Stimulated activated CD8-positive, alpha-beta memory T cell treated with anti-CD3 and anti-CD28 coated beads, Interleukin-7, amount 100 ng/mL, for 24 hours (primary cell): Measurements from ENCODE around the gene LIF.

Source experiments
- DNase-seq: peaks from one replicate; pipeline ENCODE4 v3.0.0-alpha.2; 2020; ENCODE audit warnings: low read depth

Gene LIF

DNA sequence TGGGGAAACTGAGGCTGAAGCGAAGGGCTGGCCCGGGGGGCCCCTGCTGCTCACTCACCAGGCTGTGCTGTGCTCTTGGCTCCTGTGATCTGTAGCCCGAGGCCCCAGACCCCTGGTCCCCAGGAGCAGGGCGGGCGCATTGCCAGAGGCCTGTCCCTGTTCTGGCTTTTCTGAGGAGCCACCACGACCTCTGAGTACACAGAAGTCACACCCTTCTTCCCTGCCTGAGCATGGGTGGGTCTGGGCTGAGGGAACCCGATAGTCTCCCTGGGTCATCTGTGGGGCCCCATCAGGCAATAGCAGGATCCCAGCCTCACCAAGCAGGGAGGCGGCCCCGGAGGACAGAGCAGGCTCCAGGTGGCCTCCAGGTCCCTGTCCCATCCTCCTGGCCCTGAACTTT is 37.6 kb upstream of the LIF start:
- DNase-seq, result no peak

GRCh38 chr22:30283342-30283741 is 36.8 kb upstream of the LIF start:
- no peak for DNase-seq

DNA sequence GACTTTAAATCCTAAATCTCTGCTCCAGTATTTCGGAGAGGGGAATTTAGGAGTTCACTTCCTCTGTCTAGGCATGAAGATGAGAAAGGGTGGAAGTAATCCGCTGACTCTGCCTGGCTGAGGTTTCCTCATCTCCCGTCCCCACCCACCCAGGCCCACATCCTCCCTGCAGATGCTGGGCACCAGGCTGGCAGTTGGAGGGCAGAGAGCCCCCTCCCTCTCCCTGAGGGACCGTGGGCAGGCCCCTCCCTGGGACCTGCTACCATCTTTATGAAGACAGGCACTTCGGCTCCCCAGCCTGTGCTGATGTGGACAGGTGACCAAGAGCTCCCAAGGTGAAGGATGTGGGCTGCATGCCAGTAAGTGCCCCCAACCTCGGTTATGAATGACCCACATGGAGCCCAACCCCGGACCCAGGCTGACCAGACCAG is 36.1 kb upstream of the LIF start:
- DNase-seq, result no peak

DNA sequence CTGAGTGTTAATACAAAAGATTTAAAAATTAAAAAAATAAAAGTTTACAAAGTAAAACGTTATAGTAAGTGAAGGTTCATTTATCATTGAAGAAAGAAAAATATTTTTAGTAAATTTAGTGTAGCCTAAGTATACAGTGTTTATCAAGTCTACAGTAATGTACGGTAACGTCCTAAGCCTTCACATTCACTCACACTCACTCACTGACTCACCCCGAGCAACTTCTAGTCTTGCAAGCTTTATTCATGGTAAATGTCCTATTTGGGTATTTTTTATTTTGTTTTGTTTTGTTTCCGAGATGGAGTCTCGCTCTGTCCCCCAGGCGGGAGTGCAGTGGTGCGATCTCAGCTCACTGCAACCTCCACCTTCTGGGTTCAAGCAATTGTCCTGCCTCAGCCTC is 33.9 kb upstream of the LIF start:
- no peak for DNase-seq

- no peak for DNase-seq
Measured at GRCh38 chr22:30279932-30280331, 33.4 kb upstream of the LIF start.

DNA sequence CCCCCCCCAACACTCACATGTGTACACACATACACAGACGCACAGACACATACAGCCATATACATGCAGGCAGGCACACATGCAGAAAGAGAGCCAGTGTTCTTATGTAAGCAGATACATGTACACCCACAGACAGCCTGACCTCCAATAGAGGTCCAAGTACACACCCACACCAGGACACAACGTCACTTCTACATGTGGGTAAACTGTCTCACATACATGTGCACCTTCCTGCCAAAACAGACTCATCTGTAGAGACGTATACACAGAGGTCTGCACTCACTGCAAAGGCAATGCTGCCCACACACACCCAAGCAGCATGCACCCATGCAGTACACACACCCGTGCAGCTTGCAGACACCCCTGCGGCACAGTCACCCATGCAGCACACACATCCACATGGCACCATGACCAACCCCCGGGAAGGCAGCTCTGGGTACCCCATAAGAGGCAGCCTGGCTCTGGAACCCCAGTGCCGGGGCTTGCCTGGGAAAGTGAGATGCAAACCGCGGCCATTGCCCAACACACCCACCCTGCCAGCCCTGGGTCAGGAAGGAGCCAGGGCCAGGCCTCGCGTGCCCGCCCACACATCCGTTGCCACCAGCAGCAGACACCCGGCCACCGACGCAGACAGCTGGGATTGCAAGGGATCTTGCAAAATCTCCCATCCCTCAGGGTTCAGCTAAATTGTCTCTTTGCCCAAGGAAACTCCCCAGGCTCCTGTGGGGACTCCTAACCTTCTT is 32.7 kb upstream of the LIF start:
- no peak for DNase-seq

- no peak for DNase-seq
Measured at GRCh38 chr22:30277547-30278344, 31.2 kb upstream of the LIF start.

DNA sequence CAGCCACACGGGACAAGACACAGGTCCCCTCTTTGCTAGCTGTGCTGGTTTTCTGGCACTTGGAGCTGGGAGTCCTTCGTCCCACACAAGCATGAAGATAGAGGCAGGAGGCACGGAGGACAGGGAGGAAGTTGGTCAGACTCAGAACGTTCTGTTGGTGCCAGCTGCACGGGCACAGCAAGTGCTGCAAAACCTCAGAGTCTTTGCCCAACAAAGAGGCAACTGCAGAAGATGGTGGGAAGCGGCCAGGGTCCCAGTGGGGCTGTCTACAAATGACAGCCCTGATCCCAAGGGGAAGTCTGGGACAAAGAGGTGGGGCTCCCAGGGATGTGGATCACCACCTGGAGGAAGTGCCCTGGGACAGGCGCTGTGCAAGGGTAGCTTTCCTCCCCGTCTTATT is 29.5 kb upstream of the LIF start:
- no peak for DNase-seq

DNA sequence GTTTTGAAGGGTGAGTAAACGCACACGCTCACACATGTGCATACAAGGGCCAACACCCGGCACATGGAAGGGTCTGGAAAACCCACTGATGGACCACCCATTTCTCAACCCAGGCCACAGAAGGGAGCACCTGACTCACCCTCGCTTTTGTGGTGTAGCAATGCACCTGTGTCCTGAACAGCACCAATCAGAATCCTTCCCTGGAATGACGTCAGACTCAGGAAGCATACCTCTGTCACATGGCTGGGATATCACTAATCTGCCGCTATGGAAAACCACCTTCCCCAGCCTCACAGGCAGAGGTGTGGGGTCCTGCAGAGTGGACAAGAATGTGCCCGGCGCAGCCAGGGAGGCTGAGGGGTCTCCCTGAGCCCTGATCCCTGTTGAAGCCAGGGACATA is 29.1 kb upstream of the LIF start:
- DNase-seq, result no peak

DNA sequence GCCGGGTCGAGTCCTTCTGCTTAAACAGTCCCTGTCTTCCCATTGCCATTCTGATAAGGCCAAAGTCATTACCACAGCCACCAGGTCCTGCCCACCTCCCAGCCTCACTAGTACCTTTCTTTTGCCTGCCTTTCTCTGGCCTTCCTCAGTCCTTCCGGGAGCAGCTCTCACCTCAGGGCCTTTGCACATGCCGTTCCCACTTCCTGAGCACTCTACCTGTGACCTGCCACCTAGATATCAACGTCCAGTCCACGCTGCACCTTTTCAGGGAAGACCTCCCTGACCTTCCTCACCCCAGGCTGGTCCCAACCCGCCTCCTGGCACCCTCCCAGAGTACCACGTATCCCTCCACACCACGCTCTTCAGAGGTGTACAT is 27.9 kb upstream of the LIF start:
- no peak for DNase-seq

DNA sequence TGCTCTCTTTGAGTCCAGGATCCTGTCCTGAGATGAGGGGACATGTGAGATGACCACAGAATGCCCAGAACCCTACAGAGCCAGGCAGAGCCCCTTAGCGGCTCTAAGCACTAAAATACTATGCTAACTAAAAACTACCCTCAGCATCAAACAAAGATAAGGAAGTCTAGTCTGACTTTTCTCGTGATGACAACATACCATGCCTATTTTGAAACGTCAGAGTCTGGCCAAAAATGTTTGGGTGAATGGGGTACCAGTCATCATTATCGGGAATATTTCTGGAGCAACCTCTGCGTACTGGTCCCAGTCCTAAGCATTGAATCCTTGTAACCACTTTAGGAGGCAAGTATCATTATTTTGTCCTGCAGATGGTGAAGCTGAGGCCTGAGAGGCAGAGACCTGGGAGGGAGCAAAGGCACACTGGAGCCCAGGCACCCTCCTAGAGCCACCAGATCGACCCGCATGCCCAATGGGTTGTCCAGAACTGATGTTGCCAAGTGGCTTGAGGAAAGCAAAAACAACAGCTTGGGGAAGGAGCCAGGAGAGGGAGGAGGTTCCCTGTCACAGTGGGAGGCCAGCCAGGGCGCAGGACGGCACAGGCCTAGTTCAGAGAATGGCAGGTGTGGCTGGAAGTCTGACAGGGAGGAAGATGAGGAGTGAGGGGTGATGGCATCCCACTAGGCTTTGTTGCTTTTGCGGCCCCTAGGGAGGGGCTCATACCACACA is 27.3 kb upstream of the LIF start:
- DNase-seq, result no peak

DNA sequence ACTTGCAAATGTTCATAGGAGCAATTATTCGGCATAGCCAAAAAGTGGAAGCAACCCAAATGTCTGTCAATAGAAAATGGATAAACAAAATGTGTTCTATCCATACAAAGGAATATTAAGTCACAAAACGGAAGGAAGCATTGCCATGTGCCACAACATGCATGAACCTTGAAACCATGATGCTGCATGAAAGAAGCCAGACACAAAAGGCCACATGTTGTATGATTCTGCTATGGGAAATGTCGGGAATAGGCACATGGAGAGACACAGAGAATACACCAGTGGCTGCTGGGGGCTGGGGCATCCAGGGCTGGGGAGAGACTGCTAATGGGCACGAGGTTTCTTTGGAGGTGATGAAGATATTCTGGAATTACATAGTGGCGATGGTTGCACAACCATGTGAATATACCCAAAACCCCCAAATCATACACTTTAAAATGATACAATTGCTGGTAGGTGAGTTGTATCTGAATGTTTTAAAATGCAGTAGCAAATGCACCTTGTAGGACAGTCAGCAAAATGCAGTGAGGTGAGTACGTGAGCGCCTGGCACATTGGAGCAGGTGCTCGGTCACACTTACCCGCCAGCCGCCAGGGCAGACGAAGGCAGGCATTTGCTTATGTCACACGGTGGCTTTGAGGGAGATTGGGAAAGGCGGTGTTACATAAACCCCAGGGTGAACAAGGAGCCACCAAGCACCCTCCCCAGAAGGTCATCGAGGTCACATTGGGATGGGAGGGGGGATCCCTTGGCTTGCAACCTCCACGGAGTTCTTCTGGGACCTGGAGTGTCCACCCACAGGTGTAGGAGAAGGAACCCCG is 26.4 kb upstream of the LIF start:
- no peak for DNase-seq

GRCh38 chr22:30270832-30271231 is 24.3 kb upstream of the LIF start:
- DNase-seq, result no peak

GRCh38 chr22:30268331-30268730 is 21.8 kb upstream of the LIF start:
- no peak for DNase-seq

- DNase-seq, result no peak
Measured at GRCh38 chr22:30267382-30268302, 21.1 kb upstream of the LIF start.

GRCh38 chr22:30266445-30267381 is 20.2 kb upstream of the LIF start, which contains the start of gene OSM:
OSM (minus strand) TSS chr22:30266851; CDS start chr22:30266799, 52 bp downstream.
- peak; percentile 41 for DNase-seq

GRCh38 chr22:30265823-30266444 is 19.4 kb upstream of the LIF start:
- peak; percentile 70 for DNase-seq

- DNase-seq, result no peak
Measured at GRCh38 chr22:30265131-30265720, 18.7 kb upstream of the LIF start.

DNA sequence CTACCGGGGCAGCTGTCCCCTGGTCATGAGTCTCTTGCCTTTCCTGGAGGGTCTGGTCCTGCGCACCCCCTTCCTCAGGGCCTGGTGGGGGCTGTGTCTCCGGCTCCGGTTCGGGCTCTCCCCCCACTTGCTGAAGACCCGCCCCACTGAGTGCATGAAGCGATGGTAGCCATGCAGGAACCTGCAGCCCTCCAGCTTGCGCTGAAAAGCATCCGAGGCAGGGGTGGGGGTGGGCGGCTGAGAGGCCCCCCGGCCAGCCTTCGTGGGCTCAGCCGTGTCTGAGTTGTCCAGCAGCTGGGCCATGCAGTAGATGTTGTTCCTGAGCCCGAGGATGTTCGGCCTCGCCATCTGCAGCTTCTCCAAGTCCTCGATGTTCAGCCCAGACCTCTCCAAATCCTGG is 17.3 kb upstream of the LIF start:
- DNase-seq, result no peak
